ENCODE measurements around the gene SYNE1.

DNA sequence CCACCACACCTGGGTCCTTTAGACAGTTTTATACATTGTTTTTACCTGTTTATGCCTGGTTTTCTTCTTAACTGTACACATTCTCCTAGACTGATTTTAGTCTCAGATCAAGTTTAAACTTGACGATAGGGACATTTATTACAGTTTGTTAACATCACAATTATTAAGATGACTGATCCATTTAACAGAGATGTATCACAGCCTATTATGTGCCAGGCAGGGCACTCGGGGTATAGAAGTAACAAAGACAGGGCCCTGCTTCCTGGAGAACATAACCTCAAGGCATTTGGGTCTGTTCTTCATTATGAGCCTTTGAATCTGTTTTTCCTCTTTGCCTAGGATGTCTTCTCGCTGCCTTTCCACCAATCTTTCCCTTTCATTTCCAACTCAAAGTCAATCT is 449.2 kb downstream of the SYNE1 start:
- TF ChIP-seq, protein P1, sequence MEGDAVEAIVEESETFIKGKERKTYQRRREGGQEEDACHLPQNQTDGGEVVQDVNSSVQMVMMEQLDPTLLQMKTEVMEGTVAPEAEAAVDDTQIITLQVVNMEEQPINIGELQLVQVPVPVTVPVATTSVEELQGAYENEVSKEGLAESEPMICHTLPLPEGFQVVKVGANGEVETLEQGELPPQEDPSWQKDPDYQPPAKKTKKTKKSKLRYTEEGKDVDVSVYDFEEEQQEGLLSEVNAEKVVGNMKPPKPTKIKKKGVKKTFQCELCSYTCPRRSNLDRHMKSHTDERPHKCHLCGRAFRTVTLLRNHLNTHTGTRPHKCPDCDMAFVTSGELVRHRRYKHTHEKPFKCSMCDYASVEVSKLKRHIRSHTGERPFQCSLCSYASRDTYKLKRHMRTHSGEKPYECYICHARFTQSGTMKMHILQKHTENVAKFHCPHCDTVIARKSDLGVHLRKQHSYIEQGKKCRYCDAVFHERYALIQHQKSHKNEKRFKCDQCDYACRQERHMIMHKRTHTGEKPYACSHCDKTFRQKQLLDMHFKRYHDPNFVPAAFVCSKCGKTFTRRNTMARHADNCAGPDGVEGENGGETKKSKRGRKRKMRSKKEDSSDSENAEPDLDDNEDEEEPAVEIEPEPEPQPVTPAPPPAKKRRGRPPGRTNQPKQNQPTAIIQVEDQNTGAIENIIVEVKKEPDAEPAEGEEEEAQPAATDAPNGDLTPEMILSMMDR (conservative IDR thresholded peaks at IDR 0.05; ENCODE audit: low read length): no peak
- no peak for TF ChIP-seq EZH2phosphoT487 (IDR thresholded peaks at IDR 0.05; ENCODE audit: borderline replicate concordance, low read depth, low read length)

All from OCI-LY7 (cell line).